GM19193 (cell line): ENCODE measurements around the gene PRKACG.

ENCODE experiments used
- POLR2A ChIP-seq: IDR thresholded peaks from 4 replicates; pipeline ENCODE4 v1.6.1; 2011; ENCODE audit not compliant: insufficient read depth, insufficient read length; ENCODE audit errors: extremely low read depth

The PRKACG gene

GRCh38 chr9:68975365-68976043, 38.4 kb downstream of the PRKACG start:
- TF ChIP-seq POLR2A = peak; percentile 8

GRCh38 chr9:68974901-68975300, 39.0 kb downstream of the PRKACG start:
- TF ChIP-seq POLR2A = no peak

- TF ChIP-seq POLR2A = no peak
These were observed 39.5 kb downstream of the PRKACG start for GRCh38 chr9:68974431-68974830.

GRCh38 chr9:68973619-68974018, 40.3 kb downstream of the PRKACG start:
- no peak for TF ChIP-seq POLR2A

GRCh38 chr9:68970151-68970550, 43.8 kb downstream of the PRKACG start:
- no peak for TF ChIP-seq POLR2A

GRCh38 chr9:68969538-68969937, 44.4 kb downstream of the PRKACG start:
- TF ChIP-seq POLR2A = no peak

GRCh38 chr9:68967800-68968199, 46.1 kb downstream of the PRKACG start:
- no peak for TF ChIP-seq POLR2A

GRCh38 chr9:68966496-68966944, 47.4 kb downstream of the PRKACG start:
- no peak for TF ChIP-seq POLR2A

- no peak for TF ChIP-seq POLR2A
These were observed 49.1 kb downstream of the PRKACG start for GRCh38 chr9:68964765-68965164.

GRCh38 chr9:68964102-68964541, 49.8 kb downstream of the PRKACG start:
- TF ChIP-seq POLR2A = no peak

- TF ChIP-seq POLR2A = no peak
These were observed 50.5 kb downstream of the PRKACG start for GRCh38 chr9:68963416-68963815.
